ENCODE data around the gene JPH3.

DNA sequence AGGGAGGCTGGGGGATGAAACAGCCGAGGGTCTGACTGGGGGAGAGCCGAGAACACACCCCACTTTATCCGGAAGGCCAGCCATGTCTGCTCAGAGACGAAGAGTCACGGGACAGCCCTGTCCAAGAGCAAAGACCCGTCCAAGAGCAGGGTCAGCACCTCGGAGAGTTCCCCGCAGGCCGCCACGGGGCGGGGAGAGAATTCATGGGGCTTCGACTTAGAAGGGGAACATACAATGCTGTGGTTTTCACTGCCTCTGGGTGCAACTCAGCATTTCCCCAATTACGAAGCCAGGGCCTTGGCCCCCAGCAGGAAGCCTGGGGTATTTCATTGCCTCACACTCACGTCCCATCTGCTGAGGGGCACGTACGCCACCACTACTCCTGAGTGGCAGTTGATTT lies 59.3 kb downstream of the JPH3 start:
- TF ChIP-seq, protein P1, sequence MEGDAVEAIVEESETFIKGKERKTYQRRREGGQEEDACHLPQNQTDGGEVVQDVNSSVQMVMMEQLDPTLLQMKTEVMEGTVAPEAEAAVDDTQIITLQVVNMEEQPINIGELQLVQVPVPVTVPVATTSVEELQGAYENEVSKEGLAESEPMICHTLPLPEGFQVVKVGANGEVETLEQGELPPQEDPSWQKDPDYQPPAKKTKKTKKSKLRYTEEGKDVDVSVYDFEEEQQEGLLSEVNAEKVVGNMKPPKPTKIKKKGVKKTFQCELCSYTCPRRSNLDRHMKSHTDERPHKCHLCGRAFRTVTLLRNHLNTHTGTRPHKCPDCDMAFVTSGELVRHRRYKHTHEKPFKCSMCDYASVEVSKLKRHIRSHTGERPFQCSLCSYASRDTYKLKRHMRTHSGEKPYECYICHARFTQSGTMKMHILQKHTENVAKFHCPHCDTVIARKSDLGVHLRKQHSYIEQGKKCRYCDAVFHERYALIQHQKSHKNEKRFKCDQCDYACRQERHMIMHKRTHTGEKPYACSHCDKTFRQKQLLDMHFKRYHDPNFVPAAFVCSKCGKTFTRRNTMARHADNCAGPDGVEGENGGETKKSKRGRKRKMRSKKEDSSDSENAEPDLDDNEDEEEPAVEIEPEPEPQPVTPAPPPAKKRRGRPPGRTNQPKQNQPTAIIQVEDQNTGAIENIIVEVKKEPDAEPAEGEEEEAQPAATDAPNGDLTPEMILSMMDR (conservative IDR thresholded peaks at IDR 0.05), result no peak
- TF ChIP-seq EZH2 (IDR thresholded peaks at IDR 0.05; ENCODE audit: low read depth), result no peak; the same call in 1 of the 2 replicates
